HG03066 (cell line): Measurements from ENCODE around the gene E2F4.

ENCODE experiments used
- ATAC-seq: cut with Tn5 transposase; IDR thresholded peaks from one replicate; pipeline ENCODE4 v1.9.1; 2021; ENCODE audit warnings: low read depth; ENCODE audit not compliant: unreplicated experiment

E2F4 gene

GRCh38 chr16:67206838-67207248, 14.9 kb downstream of the E2F4 start:
- no peak for ATAC-seq

- no peak for ATAC-seq
These were observed 15.5 kb downstream of the E2F4 start for GRCh38 chr16:67207249-67208091.

DNA sequence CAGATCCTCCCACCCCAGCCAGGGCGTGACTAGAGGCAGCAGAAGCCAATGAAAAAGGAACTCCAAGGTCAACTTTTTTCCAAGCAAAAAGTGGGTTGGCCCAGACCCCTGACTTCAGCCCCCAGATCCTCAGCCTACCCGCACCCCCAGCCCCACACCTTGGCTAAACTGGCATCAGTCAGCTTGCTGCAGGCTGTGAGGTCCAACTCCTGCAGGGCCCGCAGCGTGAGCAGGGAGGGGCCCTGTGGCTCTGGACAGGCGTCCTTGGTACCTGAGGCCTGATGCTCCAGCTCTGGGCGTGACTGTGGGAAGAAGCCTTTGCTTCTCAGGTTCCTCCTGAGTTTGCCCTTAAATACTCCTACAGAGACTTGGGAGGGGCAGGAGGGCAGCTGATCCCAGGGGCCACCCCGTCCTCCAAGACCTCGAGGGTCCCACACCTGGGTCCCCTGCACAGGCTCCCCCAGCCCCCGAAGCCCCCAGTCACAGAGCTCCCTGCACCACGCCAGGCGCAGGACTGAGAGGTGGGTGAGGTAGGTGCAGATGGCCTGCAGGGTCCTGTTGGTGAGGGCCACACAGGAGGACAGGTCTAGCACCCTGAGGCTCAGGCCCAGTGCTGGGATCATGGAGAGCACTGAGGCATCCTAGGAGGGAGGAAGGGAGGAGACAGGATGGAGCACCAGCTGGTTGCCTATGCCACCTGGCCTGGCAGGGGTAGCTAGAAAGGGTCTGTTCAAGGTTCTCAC, 16.4 kb downstream of the E2F4 start:
- no peak for ATAC-seq

- no peak for ATAC-seq
These were observed 17.6 kb downstream of the E2F4 start for GRCh38 chr16:67209565-67209964.

- no peak for ATAC-seq
These were observed 18.3 kb downstream of the E2F4 start for GRCh38 chr16:67210069-67210937.

DNA sequence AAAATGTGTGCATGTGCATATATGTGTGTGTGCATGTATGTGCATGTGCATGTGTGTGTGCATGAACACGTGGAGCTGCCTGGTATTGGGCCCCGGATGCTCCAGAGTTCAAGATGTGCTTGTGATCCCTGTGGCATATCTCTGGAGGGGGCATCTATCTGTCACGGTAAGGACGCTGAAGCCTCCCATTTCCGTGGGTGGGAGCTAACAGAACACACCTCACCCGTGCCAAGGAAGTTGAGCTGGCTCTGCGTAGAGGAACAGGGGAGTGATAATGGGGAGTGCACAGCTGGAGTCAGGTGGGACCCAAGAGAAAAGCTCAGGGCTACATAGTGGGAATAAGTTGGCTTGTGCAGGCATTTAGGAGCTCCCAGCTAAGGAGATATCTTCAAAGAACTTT, 19.7 kb downstream of the E2F4 start:
- no peak for ATAC-seq

GRCh38 chr16:67212766-67213165, 20.8 kb downstream of the E2F4 start:
- ATAC-seq, result no peak

GRCh38 chr16:67213197-67214019, 21.5 kb downstream of the E2F4 start:
- ATAC-seq, result no peak

DNA sequence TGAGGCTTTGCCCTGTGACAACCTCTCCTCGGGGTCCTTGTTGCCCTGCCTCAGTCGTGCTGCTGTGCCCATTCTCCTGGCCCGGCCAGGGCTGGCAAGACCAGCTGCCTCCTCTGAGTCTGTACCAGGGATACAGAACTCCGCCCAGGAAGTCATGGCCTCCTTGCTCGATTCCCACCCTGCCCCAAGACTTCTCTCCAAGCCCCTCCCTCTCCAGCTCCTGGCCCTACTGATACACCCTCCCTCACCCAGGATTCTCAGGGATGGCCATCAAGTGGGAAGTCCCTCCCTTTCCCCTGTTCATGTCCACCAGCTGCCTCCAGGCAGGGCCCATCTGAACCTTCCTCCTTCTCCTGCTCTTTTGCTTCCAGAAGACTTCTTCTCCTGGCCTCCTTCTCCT, 23.8 kb downstream of the E2F4 start:
- no peak for ATAC-seq

DNA sequence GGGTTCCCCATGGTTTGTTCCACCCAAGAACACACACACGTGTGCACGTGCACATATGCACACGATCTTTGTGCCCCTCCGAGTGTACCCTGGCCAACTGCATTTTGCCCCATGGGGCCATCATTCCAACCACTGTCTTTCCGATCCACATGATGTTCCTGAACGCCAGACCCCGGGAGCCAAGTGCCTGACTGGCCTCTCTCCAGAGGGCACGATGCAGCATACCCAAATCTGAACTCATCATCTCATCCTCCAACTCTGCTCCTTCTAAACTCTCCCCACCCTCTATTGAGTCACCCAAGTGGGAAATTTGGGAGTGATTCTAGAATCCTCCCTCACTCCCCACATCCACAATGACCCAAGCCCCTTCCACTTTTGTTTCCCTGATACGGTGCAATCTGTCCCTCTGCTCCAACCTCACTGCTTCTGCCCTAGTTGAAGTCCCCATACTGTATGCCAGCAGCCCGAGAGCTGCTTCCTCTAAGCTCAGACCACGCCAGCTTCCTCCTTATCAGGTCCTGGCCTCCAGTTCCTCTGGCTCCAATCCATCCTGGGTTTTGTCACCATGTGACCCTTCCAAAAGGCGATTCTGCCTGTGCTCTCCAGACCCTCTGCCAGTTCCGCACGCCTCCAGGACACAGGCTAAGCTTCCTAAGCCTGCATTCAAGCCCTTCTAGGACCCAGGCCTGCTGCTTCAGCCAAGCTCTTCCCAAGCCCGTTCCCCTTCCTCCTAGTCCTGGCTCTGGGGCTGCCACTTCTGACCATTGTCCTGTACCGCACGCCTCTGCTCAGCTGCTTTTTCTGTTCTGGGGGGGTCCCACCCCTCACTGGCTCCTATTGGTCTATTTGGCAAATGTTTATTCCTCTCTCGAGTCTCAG, 24.9 kb downstream of the E2F4 start:
- ATAC-seq, result no peak

DNA sequence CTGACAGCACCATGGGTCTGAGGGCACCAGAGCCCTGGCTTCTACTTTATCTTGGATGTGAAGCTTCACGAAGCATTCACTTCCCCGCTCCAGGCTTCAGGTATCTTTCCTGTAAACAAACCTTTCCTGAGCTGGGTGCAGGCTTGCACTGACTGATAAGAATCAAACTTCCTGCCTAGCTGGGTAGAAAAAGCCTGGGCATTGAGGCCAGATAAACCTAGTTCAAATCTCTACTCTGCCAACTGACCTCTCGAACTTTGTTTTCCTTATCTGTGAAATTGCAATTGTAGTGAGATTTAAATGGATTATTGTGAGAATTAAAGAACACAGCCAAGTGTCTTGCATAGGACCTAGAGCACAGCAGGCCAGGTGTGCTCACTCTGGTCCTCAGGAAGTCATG, 32.0 kb downstream of the E2F4 start:
- ATAC-seq, result no peak

DNA sequence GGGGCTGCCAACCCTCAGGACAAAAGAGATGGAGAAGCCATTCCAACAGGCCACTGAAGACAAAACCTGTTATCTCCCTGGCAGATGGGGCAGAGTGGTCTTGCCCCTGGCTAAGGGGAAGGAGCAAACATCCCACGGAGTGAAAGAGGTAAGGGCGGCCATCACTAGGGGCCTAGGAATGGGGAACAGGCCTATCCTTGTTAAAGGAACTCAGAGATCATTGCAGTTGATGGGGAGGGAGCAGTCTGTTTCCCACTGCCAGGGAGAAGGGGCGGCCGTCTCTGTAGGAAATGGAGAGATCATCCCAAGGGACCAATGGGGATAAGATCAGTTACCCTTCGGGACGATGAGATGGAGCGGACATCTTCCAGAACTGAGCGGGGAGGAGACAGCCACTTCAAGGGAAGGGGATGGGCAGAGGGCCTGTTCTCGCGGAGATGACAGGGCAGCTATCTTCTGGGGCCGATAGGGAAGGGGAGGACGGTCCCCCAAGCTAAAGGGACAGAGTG, 34.4 kb downstream of the E2F4 start:
- no peak for ATAC-seq

- peak; percentile 94 for ATAC-seq
These were observed 35.0 kb downstream of the E2F4 start, which contains the start of gene TMEM208 for GRCh38 chr16:67226804-67227566. TMEM208 (plus strand) TSS chr16:67227130; CDS start chr16:67227219, 89 bp downstream.

- ATAC-seq, result no peak
These were observed 35.6 kb downstream of the E2F4 start for GRCh38 chr16:67227567-67227921.

DNA sequence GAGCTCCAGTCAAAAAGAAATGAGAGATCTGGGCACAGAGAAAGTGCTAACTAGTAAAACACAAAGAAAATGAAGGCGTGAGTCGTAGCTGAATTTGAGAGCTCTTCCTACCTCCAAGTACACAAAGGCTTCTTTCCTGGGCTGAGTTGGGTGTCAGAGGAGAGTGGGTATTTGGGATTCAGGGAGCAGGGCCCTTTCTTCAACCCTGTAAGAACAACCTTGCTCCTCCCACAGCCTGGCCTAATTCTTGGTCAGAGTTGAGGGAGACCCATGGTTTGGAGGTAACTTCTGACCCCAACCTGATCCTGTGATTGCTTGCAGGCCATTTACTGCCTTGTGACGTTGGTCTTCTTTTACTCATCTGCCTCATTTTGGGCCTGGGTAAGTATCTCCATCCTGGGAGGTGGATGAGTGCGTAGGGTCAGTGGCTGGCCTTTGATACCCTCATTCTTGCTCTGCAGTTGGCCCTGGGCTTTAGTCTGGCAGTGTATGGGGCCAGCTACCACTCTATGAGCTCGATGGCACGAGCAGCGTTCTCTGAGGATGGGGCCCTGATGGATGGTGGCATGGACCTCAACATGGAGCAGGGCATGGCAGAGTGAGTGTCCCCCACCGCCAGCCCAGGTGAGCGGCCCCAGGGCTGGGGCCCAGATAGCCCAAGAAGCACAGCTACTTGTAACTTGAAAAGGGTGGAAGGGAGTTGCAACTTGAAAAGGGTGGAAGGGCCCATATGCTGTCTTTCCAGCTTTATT, 36.3 kb downstream of the E2F4 start:
- no peak for ATAC-seq

- no peak for ATAC-seq
These were observed 37.0 kb downstream of the E2F4 start for GRCh38 chr16:67228905-67229304.
